ENCODE measurements around the gene JUNB.

Gene JUNB

DNA sequence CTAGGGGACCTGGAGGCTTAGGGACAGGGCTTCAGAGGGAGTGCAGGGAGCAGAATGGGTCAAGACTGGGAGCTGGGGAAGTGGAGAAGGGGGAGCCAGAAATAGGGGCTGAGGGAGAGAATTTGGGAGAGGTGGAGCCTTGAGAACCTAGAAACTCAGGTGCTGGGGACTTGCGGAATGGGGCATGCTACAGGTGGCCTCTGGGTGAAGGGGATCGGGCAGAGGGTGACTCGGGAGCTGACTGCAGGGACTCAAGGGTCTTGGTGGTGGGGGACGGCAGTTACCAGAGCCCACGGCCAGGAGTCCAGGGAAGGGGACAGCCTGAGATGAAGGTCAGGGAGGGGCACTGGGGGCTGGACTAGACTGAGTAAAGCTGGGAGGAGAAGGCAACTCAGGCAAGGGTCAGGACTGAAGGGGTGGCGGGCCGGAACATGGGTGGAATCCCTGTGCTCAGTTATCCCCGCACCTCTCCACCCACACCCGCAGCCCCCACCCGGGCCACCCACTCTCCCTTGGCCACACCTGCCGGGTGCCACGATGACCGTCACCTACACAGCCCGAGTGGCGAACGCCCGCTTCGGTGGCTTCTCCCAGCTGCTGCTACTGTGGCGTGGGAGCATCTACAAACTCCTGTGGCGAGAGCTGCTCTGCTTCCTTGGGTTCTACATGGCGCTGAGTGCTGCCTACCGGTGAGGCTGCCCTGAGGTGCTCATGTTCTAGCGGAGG, 39.1 kb upstream of the JUNB start:
- DNase-seq (ENCODE audit: low spot score) = no peak
- TF ChIP-seq, protein P1, sequence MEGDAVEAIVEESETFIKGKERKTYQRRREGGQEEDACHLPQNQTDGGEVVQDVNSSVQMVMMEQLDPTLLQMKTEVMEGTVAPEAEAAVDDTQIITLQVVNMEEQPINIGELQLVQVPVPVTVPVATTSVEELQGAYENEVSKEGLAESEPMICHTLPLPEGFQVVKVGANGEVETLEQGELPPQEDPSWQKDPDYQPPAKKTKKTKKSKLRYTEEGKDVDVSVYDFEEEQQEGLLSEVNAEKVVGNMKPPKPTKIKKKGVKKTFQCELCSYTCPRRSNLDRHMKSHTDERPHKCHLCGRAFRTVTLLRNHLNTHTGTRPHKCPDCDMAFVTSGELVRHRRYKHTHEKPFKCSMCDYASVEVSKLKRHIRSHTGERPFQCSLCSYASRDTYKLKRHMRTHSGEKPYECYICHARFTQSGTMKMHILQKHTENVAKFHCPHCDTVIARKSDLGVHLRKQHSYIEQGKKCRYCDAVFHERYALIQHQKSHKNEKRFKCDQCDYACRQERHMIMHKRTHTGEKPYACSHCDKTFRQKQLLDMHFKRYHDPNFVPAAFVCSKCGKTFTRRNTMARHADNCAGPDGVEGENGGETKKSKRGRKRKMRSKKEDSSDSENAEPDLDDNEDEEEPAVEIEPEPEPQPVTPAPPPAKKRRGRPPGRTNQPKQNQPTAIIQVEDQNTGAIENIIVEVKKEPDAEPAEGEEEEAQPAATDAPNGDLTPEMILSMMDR (IDR thresholded peaks at IDR 0.05; ENCODE audit: extremely low read depth, missing control alignments) = no peak

DNA sequence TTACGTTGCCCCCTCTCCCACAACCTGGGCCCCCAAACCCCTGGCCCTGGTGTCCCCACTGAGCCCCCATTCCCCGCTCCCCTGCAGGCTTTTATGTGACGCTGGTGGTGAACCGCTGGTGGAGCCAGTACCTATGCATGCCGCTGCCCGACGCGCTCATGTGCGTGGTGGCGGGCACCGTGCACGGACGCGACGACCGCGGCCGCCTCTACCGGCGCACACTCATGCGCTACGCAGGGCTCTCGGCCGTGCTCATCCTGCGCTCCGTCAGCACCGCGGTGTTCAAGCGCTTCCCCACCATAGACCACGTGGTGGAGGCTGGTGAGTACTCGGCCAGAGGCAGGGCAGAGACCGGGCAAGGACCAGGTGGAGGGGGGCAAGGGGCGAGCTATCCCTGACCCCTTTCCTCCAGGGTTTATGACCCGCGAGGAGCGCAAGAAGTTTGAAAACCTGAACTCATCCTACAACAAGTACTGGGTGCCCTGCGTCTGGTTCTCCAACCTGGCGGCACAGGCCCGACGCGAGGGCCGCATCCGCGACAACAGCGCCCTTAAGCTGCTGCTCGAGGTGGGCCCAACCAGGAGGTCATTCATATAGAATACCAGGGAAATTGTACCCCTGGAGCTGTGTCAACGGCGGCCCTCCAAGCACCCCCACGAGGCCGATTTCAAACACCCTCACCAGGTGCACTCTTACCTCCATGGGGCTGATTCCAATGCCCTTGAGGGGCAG, 36.7 kb upstream of the JUNB start:
- TF ChIP-seq, protein P1 (IDR thresholded peaks at IDR 0.05; ENCODE audit: extremely low read depth, missing control alignments) = no peak

DNA sequence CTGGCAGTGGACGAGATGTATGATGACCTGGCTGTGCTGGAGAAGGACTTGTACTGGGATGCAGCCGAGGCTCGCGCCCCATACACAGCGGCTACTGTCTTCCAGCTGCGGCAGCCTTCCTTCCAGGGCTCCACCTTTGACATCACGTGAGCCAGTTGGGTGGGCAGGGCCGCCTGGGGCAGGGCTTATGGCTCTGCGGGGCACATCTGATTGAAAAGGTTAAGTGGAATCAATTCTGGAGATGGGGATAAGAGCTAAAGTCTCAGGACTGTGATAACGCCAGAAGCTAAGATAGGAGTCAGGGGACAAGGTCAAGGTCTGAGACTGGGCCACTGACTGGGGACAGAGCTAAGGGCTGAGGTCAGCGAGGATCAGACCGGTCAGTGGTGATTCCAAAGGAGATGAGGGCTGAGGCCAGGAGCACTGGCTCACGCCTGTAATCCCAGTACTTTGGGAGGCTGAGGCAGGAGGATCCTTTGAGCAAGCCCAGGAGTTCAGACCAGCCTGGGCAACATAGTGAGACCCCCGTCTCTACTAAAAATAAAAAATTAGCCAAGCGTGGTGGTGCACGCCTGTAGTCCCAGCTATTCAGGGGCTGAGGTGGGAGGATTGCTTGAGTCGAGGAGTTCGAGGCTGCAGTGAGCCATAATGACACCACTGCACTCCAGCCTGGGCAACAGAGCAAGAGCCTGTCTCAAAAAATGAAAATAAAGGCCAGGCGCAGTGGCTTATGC, 35.0 kb upstream of the JUNB start:
- TF ChIP-seq, protein P1 (IDR thresholded peaks at IDR 0.05; ENCODE audit: extremely low read depth, missing control alignments) = no peak
- no peak for DNase-seq (ENCODE audit: low spot score)

More for the DNA sequence above, 36.7 kb upstream of the JUNB start:
- DNase-seq (ENCODE audit: low spot score) = no peak

DNA sequence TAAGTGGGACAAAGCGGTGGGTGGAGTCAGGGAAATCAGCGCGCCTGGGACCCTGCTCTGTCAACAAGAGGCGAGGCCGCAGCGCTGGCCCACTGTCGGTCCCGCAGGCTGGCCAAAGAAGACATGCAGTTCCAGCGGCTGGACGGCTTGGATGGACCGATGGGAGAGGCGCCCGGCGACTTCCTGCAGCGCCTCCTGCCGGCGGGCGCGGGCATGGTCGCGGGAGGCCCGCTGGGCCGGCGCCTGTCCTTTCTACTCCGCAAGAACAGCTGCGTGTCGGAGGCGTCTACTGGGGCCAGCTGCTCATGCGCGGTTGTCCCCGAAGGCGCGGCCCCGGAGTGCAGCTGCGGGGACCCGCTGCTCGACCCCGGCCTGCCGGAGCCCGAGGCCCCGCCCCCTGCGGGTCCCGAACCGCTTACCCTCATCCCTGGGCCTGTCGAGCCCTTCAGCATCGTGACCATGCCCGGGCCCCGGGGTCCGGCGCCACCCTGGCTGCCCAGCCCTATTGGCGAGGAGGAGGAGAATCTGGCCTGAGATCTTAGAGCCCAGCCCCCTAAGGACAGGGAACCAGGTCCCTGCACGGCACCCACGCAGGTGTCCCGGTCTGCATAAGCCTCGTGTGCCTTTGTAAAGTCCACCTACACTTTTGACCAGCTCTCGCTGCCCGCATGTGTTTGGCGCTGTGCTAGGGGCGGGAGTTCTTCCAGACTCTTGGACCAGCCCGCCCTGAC, 33.6 kb upstream of the JUNB start:
- TF ChIP-seq, protein P1 (IDR thresholded peaks at IDR 0.05; ENCODE audit: extremely low read depth, missing control alignments) = peak; percentile 89
- peak; percentile 88 for DNase-seq (ENCODE audit: low spot score)

DNA sequence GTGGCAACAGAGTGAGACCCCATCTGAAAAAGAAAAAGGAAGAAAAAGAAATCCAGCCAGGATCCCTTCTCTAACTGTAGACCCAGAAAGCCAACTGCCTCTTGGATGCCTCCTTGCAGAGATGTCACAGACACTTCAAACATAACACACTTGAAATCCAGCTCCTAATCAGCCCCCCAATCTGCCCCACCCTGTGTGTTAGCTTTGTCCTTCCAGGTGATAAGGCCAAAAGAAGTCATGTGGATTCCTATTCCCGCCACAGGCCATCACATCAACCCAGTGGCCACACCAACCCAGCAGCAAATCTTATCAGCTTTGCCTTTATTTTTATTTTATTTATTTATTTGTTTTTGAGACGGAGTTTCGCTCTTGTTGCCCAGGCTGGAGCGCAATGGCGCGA, 31.6 kb upstream of the JUNB start:
- TF ChIP-seq, protein P1 (IDR thresholded peaks at IDR 0.05; ENCODE audit: extremely low read depth, missing control alignments) = no peak
- no peak for DNase-seq (ENCODE audit: low spot score)

DNA sequence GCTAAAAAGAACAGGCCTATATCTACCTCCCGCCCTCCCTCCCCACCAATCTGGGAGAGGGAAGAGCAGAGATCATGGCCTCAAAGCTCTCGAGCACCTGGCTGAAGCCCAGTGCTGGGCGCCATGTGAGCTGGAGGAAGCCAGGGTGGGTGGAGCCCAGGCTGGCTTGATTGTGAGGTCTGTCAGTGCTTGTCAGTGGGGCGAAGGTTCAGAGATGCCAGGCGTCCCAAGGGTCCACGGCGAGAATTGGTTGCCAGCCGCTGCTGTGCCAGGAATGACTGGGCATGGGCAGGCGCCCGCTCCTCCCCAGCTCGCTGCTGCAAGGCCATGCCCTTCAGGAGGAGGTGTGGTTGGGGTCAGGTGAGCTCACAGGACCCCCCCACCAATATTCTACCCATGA, 28.2 kb upstream of the JUNB start:
- TF ChIP-seq, protein P1 (IDR thresholded peaks at IDR 0.05; ENCODE audit: extremely low read depth, missing control alignments) = no peak

More for the DNA sequence above, 28.2 kb upstream of the JUNB start:
- no peak for DNase-seq (ENCODE audit: low spot score)
